K562 treated with DMSO at 1 percent for 12 hours (cell line): ENCODE data around the gene ARL5A. TPM values are rescaled to one million over a fixed set of nuclear protein-coding genes. Genes with fewer than 3 reads are reported as not detected.

ENCODE experiments used
- total RNA-seq: library from RNA; unstranded; fragments of 300-600 nt; gene quantifications from 2 replicates; pipeline ENCODE4 v1.2.3, GENCODE V29; 2022; ENCODE audit not compliant: insufficient read depth

Gene ARL5A, protein sequence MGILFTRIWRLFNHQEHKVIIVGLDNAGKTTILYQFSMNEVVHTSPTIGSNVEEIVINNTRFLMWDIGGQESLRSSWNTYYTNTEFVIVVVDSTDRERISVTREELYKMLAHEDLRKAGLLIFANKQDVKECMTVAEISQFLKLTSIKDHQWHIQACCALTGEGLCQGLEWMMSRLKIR
- total RNA-seq, result 20.8 and 47.9 TPM in 2 replicates

DNA sequence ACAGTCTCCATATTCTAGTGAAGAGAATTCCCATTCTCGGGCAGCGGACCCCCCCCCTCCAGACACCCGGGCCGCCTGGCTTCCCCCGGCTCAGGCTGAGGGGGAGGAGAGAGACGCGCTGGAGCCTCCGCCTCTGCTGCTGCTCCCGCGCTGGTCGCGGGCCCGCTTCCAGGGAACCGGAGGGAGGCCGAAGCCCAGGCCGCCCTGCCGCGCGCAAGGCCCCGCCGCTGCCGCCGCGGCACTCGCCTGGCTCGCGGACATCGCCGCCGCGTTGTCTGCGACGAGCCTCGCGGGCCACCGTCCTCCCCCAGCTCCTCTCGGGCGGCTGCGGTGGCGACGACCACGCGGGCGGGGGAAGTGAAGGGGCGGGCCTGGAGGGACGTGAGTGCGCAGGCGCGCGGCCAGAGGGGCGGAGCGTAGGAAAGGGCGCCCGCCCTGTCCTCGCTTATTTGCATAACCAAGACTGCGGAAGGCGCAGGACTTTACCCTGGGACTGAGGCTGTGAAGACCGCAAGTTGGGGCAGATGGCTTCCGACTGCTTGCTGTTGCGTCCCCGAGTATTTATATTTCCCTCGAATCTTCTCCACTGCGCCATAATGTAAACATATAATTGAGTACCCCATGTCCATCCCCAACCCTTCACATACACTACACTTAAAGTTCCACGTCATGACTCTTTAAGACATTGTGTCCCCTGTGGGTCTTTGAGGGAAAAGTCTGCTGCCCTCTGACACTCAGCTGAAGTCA lies at the start of gene ARL5A:
ARL5A (minus strand) TSS at position 279 of the 747 bp plus-strand sequence; CDS start at position 34, 245 bp downstream.

Other genes starting within 250 kb of the ARL5A start
- 2.1 and 8.5 TPM in 2 replicates for gene NEB, start 93.9 kb downstream of the ARL5A start, total RNA-seq